Measurements from ENCODE around the gene HOXD10.
A peak's percentile ranks its signal among the peaks of the same experiment; 100 is the strongest.

The HOXD10 gene

GRCh38 chr2:176104316-176105077 is 12.1 kb upstream of the HOXD10 start:
- ChIA-PET POLR2A (no interaction called here), CTCF (interaction anchor here (0.6 to 2.3 kb wide), 11 partner anchors 9 to 1407 kb away, joined by 3 to 8 read pairs (median 3); partner anchors contain the start of gene HOXD10)
- no peak for TF ChIP-seq CTCF (IDR thresholded peaks at IDR 0.05; ENCODE audit: insufficient read depth, low read length, missing control alignments)
- peak overlapping the region; percentile 3; the same call in 1 of the 2 replicates for H3K4me3 ChIP-seq (ENCODE audit: low read depth, low read length)
- DNase-seq (ENCODE audit: low read depth, low spot score) = no peak

GRCh38 chr2:176105078-176105729 is 11.4 kb upstream of the HOXD10 start:
- DNase-seq (ENCODE audit: low read depth, low spot score) = no peak
- POLR2A ChIA-PET = no interaction called here
- TF ChIP-seq CTCF (IDR thresholded peaks at IDR 0.05; ENCODE audit: insufficient read depth, low read length, missing control alignments) = no peak
- no peak overlapping the region for H3K4me3 ChIP-seq (ENCODE audit: low read depth, low read length)
- CTCF ChIA-PET = interaction anchor here (0.6 to 1.9 kb wide), 6 partner anchors 9 to 1408 kb away, joined by 3 to 8 read pairs (median 4); partner anchors contain the start of gene HOXD10

GRCh38 chr2:176105730-176106580 is 10.6 kb upstream of the HOXD10 start:
- no peak for TF ChIP-seq CTCF (IDR thresholded peaks at IDR 0.05; ENCODE audit: insufficient read depth, low read length, missing control alignments)
- no peak overlapping the region for H3K4me3 ChIP-seq (ENCODE audit: low read depth, low read length)
- ChIA-PET POLR2A (no interaction called here), CTCF (interaction anchor here (1.4 to 1.9 kb wide), 2 partner anchors 8 to 11 kb away, joined by 4 to 8 read pairs; no protein-coding TSS in a partner anchor)
- no peak for DNase-seq (ENCODE audit: low read depth, low spot score)

GRCh38 chr2:176106581-176107539 is 9.7 kb upstream of the HOXD10 start, which contains the start of gene HOXD11:
HOXD11 (plus strand) TSS chr2:176107280; CDS start chr2:176107356, 76 bp downstream.
- no peak for TF ChIP-seq CTCF (IDR thresholded peaks at IDR 0.05; ENCODE audit: insufficient read depth, low read length, missing control alignments)
- CTCF ChIA-PET = interaction anchor here (1.4 kb wide), 1 partner anchor 12 kb away, joined by 4 read pairs; no protein-coding TSS in a partner anchor
- H3K4me3 ChIP-seq (ENCODE audit: low read depth, low read length) = no peak within 1 kb of the TSS
- POLR2A ChIA-PET = no interaction called here
- DNase-seq (ENCODE audit: low read depth, low spot score) = no peak

- TF ChIP-seq CTCF (IDR thresholded peaks at IDR 0.05; ENCODE audit: insufficient read depth, low read length, missing control alignments) = no peak
- POLR2A ChIA-PET = no interaction called here
- CTCF ChIA-PET = no interaction called here
- DNase-seq (ENCODE audit: low read depth, low spot score) = no peak
- H3K4me3 ChIP-seq (ENCODE audit: low read depth, low read length) = no peak overlapping the region
These were observed 8.8 kb upstream of the HOXD10 start for GRCh38 chr2:176107731-176108181.
